HL-60 (cell line): ENCODE data around the gene ASIC5.

Experiments
- CTCF ChIP-seq: IDR thresholded peaks from one replicate; pipeline ENCODE4 v1.5.1; 2011; ENCODE audit warnings: low read length, control low read depth, inconsistent platforms; ENCODE audit not compliant: insufficient read depth
- POLR2AphosphoS5 ChIP-seq: IDR thresholded peaks from 2 replicates; pipeline ENCODE4 v1.6.1; 2012; ENCODE audit warnings: low read depth

- no peak for TF ChIP-seq CTCF
- no peak for TF ChIP-seq POLR2AphosphoS5
Observed at GRCh38 chr4:155800685-155801343, 65.3 kb downstream of the ASIC5 start.
